Measurements from ENCODE around the gene UGT1A9.

- TF ChIP-seq CTCF (IDR thresholded peaks at IDR 0.05) (no peak), POLR2A (IDR thresholded peaks at IDR 0.05) (no peak)
Observed at GRCh38 chr2:233656443-233656842, 15.3 kb upstream of the UGT1A9 start.
